ENCODE measurements around the gene BHMT. TPM values are rescaled to one million over a fixed set of nuclear protein-coding genes. Genes with fewer than 3 reads are reported as not detected.

The BHMT gene
- total and polyA plus RNA-seq, 10 of the 15 experiments (the other 5 are each of a cell fraction or from before 2014, with no cell fraction given), result 0.44 TPM; not detected in 9

- no peaks in the 10 kb centered on the region for H3K9me3 ChIP-seq (replicated peaks; ENCODE audit: control insufficient read depth, insufficient read depth, low read length)
- 43% methylated on average over 7 of the region's 7 CpGs for WGBS (ENCODE audit: insufficient coverage, insufficient replicate concordance, low lambda C conversion rate, missing lambda C conversion rate)
- no TSS peak for BruUV-seq (replicated peaks)
- H3K79me2 ChIP-seq (ENCODE audit: control insufficient read depth, insufficient read depth, low read length), result no peaks in the 10 kb centered on the region
- RAD21 ChIA-PET (ENCODE audit: unreplicated experiment), result interaction anchor here (0.6 to 2.9 kb wide), 3 partner anchors 26 to 85 kb away, joined by 3 to 11 read pairs (median 9); no protein-coding TSS in a partner anchor
- no peak overlapping the region for H3K9ac ChIP-seq (ENCODE audit: control insufficient read depth, insufficient read depth, low read length)
- FAIRE-seq (no peak), DNase-seq (ENCODE audit: low read depth, low spot score) (no peak), ATAC-seq (no peak; the same call in 2 of the 3 replicates)
- H3K4me2 ChIP-seq (ENCODE audit: control insufficient read depth, insufficient read depth), result no peak overlapping the region
- H3K4me1 ChIP-seq (ENCODE audit: control insufficient read depth, insufficient read depth, low read length), result no peaks in the 10 kb centered on the region
- no peaks in the 10 kb centered on the region for H3K36me3 ChIP-seq (ENCODE audit: control insufficient read depth in 2 of 2, insufficient read depth in 2 of 2, low read length in 1 of 2)
- no peaks in the 10 kb centered on the region for H4K20me1 ChIP-seq (ENCODE audit: control insufficient read depth, insufficient read depth)
- in situ Hi-C loops (cut with MboI), result no loop called here
- POLR2A ChIA-PET, result no interaction called here
- H3K27me3 ChIP-seq (replicated peaks in 1 of 2; ENCODE audit: control insufficient read depth in 2 of 2, insufficient read depth in 2 of 2, low read length in 1 of 2), result peaks cover 2 to 4% of the 10 kb centered on the region in 2 experiments; a peak in 3 of 4 replicates
- no peak overlapping the region for H2AFZ ChIP-seq (ENCODE audit: control insufficient read depth, low read depth, low read length)
- intact Hi-C loops (cut with micrococcal nuclease; ENCODE audit: unreplicated experiment), result no loop called here
- H3K27ac ChIP-seq (ENCODE audit: control insufficient read depth, insufficient read depth), result no peak overlapping the region
- SMC1A ChIA-PET (ENCODE audit: uncharacterized antibody, unreplicated experiment), result interaction anchor here (1.0 to 5.7 kb wide), 5 partner anchors 25 to 208 kb away, joined by 3 to 30 read pairs (median 12); no protein-coding TSS in a partner anchor
- CTCF ChIA-PET, result interaction anchor here (0.7 to 5.7 kb wide), 10 partner anchors 11 to 355 kb away, joined by 3 to 84 read pairs (median 4); no protein-coding TSS in a partner anchor
- no peak overlapping the region for H3K4me3 ChIP-seq
- TF ChIP-seq HCFC1 (IDR thresholded peaks at IDR 0.05; ENCODE audit: low read length) (no peak), SMC3 (IDR thresholded peaks at IDR 0.05; ENCODE audit: borderline replicate concordance, low read length) (no peak), HDAC2 (IDR thresholded peaks at IDR 0.05) (no peak), EZH2 (IDR thresholded peaks at IDR 0.05; ENCODE audit: borderline replicate concordance, control insufficient read depth, low read depth, low read length) (no peak), ZBTB33 (IDR thresholded peaks at IDR 0.05) (no peak), ZZZ3 (IDR thresholded peaks at IDR 0.05; ENCODE audit: control insufficient read depth, insufficient read length, low read depth) (no peak), DPF2 (IDR thresholded peaks at IDR 0.05) (no peak), ZBTB4 (CRISPR knock-in tag; IDR thresholded peaks at IDR 0.05) (no peak), NR2C2 (IDR thresholded peaks at IDR 0.05; ENCODE audit: borderline replicate concordance, control insufficient read depth, insufficient read length, low read depth) (no peak), SPI1 (IDR thresholded peaks at IDR 0.05; ENCODE audit: borderline replicate concordance, insufficient read depth, low read depth, low read length) (no peak)
- TF ChIP-seq, protein P1, sequence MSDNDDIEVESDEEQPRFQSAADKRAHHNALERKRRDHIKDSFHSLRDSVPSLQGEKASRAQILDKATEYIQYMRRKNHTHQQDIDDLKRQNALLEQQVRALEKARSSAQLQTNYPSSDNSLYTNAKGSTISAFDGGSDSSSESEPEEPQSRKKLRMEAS (IDR thresholded peaks at IDR 0.05; ENCODE audit: low read depth, low read length), result no peak
- TF ChIP-seq, protein P2, sequence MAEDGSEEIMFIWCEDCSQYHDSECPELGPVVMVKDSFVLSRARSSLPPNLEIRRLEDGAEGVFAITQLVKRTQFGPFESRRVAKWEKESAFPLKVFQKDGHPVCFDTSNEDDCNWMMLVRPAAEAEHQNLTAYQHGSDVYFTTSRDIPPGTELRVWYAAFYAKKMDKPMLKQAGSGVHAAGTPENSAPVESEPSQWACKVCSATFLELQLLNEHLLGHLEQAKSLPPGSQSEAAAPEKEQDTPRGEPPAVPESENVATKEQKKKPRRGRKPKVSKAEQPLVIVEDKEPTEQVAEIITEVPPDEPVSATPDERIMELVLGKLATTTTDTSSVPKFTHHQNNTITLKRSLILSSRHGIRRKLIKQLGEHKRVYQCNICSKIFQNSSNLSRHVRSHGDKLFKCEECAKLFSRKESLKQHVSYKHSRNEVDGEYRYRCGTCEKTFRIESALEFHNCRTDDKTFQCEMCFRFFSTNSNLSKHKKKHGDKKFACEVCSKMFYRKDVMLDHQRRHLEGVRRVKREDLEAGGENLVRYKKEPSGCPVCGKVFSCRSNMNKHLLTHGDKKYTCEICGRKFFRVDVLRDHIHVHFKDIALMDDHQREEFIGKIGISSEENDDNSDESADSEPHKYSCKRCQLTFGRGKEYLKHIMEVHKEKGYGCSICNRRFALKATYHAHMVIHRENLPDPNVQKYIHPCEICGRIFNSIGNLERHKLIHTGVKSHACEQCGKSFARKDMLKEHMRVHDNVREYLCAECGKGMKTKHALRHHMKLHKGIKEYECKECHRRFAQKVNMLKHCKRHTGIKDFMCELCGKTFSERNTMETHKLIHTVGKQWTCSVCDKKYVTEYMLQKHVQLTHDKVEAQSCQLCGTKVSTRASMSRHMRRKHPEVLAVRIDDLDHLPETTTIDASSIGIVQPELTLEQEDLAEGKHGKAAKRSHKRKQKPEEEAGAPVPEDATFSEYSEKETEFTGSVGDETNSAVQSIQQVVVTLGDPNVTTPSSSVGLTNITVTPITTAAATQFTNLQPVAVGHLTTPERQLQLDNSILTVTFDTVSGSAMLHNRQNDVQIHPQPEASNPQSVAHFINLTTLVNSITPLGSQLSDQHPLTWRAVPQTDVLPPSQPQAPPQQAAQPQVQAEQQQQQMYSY (CRISPR knock-in tag; IDR thresholded peaks at IDR 0.05), result no peak
These were observed 4.4 kb upstream of the BHMT start for GRCh38 chr5:79107020-79107796.

All from GM12878 (cell line).